Epithelial cell of proximal tubule (primary cell): ENCODE data around the gene SGPL1. TPM values are rescaled to one million over a fixed set of nuclear protein-coding genes. Genes with fewer than 3 reads are reported as not detected.

Source experiments
- DNase-seq: peaks from one replicate; pipeline ENCODE4 v3.0.0-alpha.2; 2011; ENCODE audit warnings: low read depth
- H3K4me3 ChIP-seq: 2 replicates; pipeline ENCODE4 v1.5.1; 2011; ENCODE audit warnings: low read depth, mild to moderate bottlenecking, low read length
- CTCF ChIP-seq: conservative IDR thresholded peaks from 2 replicates; pipeline ENCODE4 v1.5.1; 2012; ENCODE audit warnings: low read depth, mild to moderate bottlenecking, low read length
- total RNA-seq: library from RNA; depleted of rRNA; stranded (reverse); fragments of >200 nt; gene quantifications from 2 replicates; pipeline ENCODE4 v1.2.3, GENCODE V29; 2015

SGPL1 gene
- total RNA-seq, 1 donor from 2014 or later = 35.7 TPM

- H3K4me3 ChIP-seq = no peak overlapping the region
- TF ChIP-seq CTCF = no peak
- DNase-seq = no peak
These were observed 28.2 kb downstream of the SGPL1 start for GRCh38 chr10:70843776-70844489.

GRCh38 chr10:70845256-70845655 is 29.5 kb downstream of the SGPL1 start:
- H3K4me3 ChIP-seq = no peak overlapping the region
- no peak for DNase-seq
- TF ChIP-seq CTCF = no peak

GRCh38 chr10:70845816-70846215 is 30.1 kb downstream of the SGPL1 start:
- H3K4me3 ChIP-seq = no peak overlapping the region
- TF ChIP-seq CTCF = no peak
- no peak for DNase-seq

GRCh38 chr10:70846795-70847194 is 31.0 kb downstream of the SGPL1 start:
- H3K4me3 ChIP-seq = no peak overlapping the region
- no peak for TF ChIP-seq CTCF
- DNase-seq = no peak

GRCh38 chr10:70847659-70848360 is 32.1 kb downstream of the SGPL1 start:
- TF ChIP-seq CTCF = no peak
- DNase-seq = no peak

GRCh38 chr10:70849582-70850016 is 33.9 kb downstream of the SGPL1 start:
- no peak overlapping the region for H3K4me3 ChIP-seq
- TF ChIP-seq CTCF = no peak
- peak; percentile 39 for DNase-seq

More at GRCh38 chr10:70847659-70848360, 32.1 kb downstream of the SGPL1 start:
- no peak overlapping the region for H3K4me3 ChIP-seq
